GM10266 (cell line): Measurements from ENCODE around the gene SLC9A3.
"Not testable (repeated sequence)": the region's sequence is repeated elsewhere in the genome, so short reads cannot be mapped to it uniquely, and the experiment has no call there.

Experiments
- DNase-seq: peaks from one replicate; pipeline ENCODE4 v3.0.0; 2012; ENCODE audit errors: extremely low spot score
- TF ChIP-seq, protein P1 (sequence below): IDR thresholded peaks from 2 replicates; pipeline ENCODE4 v1.5.1; 2012; ENCODE audit warnings: mild to moderate bottlenecking, low read depth; ENCODE audit not compliant: control insufficient read depth, insufficient read depth; ENCODE audit errors: missing control alignments

Gene SLC9A3

DNA sequence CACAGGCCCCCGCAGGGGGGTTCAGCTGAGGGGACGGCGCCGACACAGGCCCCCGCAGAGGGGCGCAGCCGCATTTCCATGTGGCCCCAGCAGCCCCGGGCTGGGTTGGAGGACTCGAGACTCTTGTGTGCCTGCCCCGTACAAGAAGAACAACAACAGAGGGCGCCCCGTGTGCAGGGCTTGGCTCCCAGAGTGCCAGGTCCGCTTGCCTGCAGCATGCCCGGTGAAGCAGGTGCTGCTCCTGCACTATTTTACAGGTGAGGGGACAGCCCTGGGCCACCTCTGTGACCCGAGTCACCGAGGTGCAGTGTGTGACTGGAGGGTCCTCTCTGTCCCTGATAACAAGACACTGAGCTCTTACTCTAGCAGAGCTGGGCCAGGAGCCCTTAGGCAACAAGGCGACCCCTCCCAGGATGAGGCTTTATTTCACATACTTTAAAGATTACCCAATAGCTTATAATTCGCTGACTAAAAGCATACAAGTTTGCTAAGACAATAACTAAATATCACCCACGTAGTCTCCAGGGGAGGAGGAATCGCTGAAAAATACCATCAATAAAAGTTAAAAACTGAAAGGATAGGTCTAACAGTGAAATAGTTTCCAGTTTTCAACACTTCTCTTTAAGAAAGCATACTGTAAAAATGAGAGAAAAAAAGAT is 41.7 kb upstream of the SLC9A3 start:
- no peak for DNase-seq
- TF ChIP-seq, protein P1, sequence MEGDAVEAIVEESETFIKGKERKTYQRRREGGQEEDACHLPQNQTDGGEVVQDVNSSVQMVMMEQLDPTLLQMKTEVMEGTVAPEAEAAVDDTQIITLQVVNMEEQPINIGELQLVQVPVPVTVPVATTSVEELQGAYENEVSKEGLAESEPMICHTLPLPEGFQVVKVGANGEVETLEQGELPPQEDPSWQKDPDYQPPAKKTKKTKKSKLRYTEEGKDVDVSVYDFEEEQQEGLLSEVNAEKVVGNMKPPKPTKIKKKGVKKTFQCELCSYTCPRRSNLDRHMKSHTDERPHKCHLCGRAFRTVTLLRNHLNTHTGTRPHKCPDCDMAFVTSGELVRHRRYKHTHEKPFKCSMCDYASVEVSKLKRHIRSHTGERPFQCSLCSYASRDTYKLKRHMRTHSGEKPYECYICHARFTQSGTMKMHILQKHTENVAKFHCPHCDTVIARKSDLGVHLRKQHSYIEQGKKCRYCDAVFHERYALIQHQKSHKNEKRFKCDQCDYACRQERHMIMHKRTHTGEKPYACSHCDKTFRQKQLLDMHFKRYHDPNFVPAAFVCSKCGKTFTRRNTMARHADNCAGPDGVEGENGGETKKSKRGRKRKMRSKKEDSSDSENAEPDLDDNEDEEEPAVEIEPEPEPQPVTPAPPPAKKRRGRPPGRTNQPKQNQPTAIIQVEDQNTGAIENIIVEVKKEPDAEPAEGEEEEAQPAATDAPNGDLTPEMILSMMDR, result no peak

DNA sequence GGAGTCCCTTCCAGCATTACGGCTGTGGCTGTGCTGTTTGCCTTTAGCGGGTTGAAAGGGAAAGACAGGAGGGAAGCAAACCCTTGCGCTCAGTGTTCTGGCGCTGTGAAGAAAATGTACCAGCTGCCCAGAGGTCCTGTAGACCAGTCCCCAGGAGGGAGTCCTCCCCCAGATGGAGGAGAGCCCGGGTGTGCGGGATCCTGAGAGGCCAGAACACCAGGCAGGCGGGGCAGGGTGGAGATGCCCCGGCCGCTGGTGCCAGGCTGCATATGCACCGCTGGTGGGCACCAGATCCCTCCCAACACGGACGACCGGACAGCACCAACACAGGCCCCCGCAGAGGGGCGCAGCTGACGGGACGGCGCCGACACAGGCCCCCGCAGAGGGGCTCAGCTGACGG is 37.2 kb upstream of the SLC9A3 start:
- TF ChIP-seq, protein P1, result no peak
- no peak for DNase-seq

DNA sequence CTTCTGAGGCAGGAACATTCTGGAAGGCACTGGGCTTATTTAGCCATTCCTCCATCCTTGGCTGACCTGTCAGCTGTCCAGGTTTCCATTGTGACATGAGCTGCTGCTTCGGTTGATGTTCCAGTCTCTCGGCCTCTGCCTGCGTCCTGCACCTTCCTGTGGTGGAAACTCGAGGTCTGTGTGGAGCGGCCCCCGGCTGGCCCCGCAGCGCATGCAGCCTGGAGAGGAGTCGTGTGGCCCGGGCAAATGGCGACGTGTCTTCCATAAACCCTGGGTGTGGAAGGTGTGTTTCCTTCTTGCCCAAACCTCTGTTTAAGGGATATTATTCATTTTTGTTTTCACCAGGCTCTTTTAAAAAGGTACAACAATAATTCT is 36.5 kb upstream of the SLC9A3 start:
- DNase-seq, result no peak
- TF ChIP-seq, protein P1, result no peak

DNA sequence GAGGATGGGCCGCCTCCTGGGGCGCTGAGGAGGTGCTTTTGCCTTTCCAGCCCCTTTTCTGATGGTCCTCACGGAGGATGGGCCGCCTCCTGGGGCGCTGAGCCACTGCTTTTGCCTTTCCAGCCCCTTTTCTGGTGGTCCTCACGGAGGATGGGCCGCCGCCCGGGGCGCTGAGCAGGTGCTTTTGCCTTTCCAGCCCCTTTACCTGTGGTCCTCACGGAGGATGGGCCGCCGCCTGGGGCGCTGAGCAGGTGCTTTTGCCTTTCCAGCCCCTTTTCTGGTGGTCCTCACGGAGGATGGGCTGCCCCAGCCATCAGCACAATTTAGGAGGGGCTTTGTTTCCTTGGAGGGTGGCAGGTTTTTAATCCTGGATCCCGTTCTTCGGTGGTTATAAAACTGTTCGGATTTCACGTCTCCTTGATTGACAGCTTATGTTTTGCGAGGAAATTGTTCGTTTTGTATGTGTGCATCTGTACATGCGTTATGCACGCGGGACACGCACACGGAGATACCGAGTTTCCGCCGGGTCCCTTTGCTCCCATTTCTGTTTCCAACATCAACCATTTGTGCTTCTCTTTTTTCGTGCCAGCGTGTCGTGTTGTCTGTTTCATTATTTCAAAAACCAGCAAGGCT is 34.7 kb upstream of the SLC9A3 start:
- no peak for DNase-seq
- TF ChIP-seq, protein P1, result no peak

DNA sequence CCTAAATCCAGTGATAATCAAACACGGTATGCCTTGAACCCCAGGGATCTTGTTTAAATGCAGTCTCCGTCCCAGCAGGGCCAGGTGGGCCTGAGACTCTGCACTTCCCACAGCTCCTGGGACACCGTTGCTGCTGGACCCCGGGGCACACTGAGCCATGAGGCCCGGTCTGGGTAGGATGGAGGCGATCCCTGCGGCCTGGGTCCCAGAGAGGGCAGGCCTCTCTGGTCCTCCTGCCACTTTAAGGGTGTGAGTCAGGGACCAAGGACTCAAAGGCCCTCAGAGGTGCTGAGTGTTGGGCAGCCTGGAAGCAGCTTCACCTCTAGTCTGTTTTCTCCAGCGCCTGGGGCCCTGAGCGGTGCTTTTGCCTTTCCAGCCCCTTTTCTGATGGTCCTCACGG is 34.1 kb upstream of the SLC9A3 start:
- DNase-seq, result no peak
- TF ChIP-seq, protein P1, result no peak

DNA sequence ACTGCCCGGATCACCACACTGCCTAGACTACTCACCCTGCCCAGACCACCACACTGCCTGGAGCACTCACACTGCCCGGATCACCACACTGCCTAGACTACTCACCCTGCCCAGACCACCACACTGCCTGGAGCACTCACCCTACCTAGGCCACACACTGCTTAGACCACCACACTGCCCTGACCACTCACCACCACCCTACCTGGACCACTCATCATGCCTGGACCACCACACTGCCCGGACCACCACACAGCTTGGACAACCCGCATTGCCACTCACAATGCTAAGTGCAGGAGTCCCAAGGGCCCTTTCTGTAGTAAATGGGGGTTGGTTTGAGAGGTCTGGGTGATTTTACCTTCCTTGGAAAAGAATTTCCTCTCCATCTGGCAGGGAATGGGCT is 33.7 kb upstream of the SLC9A3 start:
- DNase-seq, result not testable (repeated sequence)

DNA sequence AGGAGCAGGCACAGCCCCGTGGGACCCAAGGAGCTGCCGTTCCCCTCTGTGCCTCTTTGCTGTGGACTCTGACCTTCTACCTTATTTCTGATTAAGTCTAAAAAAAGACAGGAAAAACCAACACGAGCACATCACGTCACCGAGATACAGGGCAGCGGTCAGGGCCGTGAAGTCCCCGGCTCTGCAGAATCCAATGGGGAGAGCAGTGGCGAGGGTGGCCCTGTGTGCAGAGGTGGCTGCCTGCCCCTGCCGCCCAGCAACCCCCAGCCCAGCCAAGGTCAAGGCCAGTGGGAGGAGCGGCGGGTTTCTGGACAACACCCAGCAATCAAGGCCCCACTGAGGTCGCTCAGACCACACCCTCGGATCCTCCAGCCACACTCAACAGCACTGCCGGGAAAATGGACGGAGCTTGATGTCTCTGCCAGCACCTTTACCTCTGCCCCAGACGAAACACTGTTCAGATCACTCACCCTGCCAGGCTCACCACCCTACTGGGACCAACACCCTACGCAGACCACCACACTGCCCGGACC is 32.7 kb upstream of the SLC9A3 start:
- DNase-seq, result no peak
- TF ChIP-seq, protein P1, result no peak
